HG03139 (cell line): ENCODE results near the gene HLA-DPB1.
"Not testable (repeated sequence)": the region's sequence is repeated elsewhere in the genome, so short reads cannot be mapped to it uniquely, and the experiment has no call there.

Source experiments
- ATAC-seq: cut with Tn5 transposase; IDR thresholded peaks from one replicate; pipeline ENCODE4 v1.9.1; 2021; ENCODE audit not compliant: unreplicated experiment

Gene HLA-DPB1

GRCh38 chr6:33101121-33101737 lies 25.4 kb downstream of the HLA-DPB1 start:
- ATAC-seq, result not testable (repeated sequence)

- ATAC-seq, result no peak
Observed at GRCh38 chr6:33103776-33104175, 28.0 kb downstream of the HLA-DPB1 start.

- no peak for ATAC-seq
Observed at GRCh38 chr6:33104887-33105286, 29.1 kb downstream of the HLA-DPB1 start.

- no peak for ATAC-seq
Observed at GRCh38 chr6:33105386-33105785, 29.6 kb downstream of the HLA-DPB1 start.

GRCh38 chr6:33105916-33106871 lies 30.4 kb downstream of the HLA-DPB1 start:
- no peak for ATAC-seq

GRCh38 chr6:33107641-33108040 lies 31.9 kb downstream of the HLA-DPB1 start:
- ATAC-seq, result no peak

- ATAC-seq, result no peak
Observed at GRCh38 chr6:33108307-33108706, 32.5 kb downstream of the HLA-DPB1 start.

- peak; percentile 81 for ATAC-seq
Observed at GRCh38 chr6:33112148-33112547, 36.4 kb downstream of the HLA-DPB1 start.

GRCh38 chr6:33113755-33114154 lies 38.0 kb downstream of the HLA-DPB1 start:
- ATAC-seq, result no peak

- ATAC-seq, result no peak
Observed at GRCh38 chr6:33114406-33114805, 38.6 kb downstream of the HLA-DPB1 start.

GRCh38 chr6:33116417-33116816 lies 40.6 kb downstream of the HLA-DPB1 start:
- ATAC-seq, result no peak

- ATAC-seq, result no peak
Observed at GRCh38 chr6:33116841-33117711, 41.3 kb downstream of the HLA-DPB1 start.

GRCh38 chr6:33117811-33118277 lies 42.1 kb downstream of the HLA-DPB1 start:
- ATAC-seq, result no peak

- no peak for ATAC-seq
Observed at GRCh38 chr6:33118525-33119123, 42.8 kb downstream of the HLA-DPB1 start.

GRCh38 chr6:33120001-33120400 lies 44.2 kb downstream of the HLA-DPB1 start:
- no peak for ATAC-seq

GRCh38 chr6:33123181-33123580 lies 47.4 kb downstream of the HLA-DPB1 start:
- no peak for ATAC-seq

GRCh38 chr6:33123732-33124524 lies 48.1 kb downstream of the HLA-DPB1 start:
- no peak for ATAC-seq

GRCh38 chr6:33124525-33124901 lies 48.7 kb downstream of the HLA-DPB1 start:
- no peak for ATAC-seq

- ATAC-seq, result no peak
Observed at GRCh38 chr6:33124947-33125346, 49.2 kb downstream of the HLA-DPB1 start.
